H9 (cell line): ENCODE results near the gene PHYHIPL. TPM values are rescaled to one million over a fixed set of nuclear protein-coding genes. Genes with fewer than 3 reads are reported as not detected.

ENCODE experiments used
- DNase-seq: peaks from one replicate; pipeline ENCODE4 v3.0.0-alpha.2; 2017
- H2AFZ ChIP-seq: one replicate; pipeline ENCODE4 v1.6.1; 2013; ENCODE audit warnings: mild to moderate bottlenecking, low read length, control low read depth, moderate library complexity
- H2AK5ac ChIP-seq: 2 replicates; pipeline ENCODE4 v1.6.1; 2013; ENCODE audit warnings: low read length, control low read depth, mixed read lengths; ENCODE audit not compliant: insufficient read length
- H2BK120ac ChIP-seq: one replicate; pipeline ENCODE4 v1.6.1; 2013; ENCODE audit warnings: low read depth, mild to moderate bottlenecking, low read length, control low read depth, inconsistent platforms; ENCODE audit not compliant: poor library complexity, severe bottlenecking
- H2BK12ac ChIP-seq: 2 replicates; pipeline ENCODE4 v1.6.1; 2013; ENCODE audit warnings: low read length, control low read depth, mixed read lengths, low read depth; ENCODE audit not compliant: insufficient read length
- H2BK15ac ChIP-seq: 2 replicates; pipeline ENCODE4 v1.6.1; 2013; ENCODE audit warnings: low read depth, low read length, control low read depth
- H2BK20ac ChIP-seq: one replicate; pipeline ENCODE4 v1.6.1; 2013; ENCODE audit warnings: low read depth, mild to moderate bottlenecking, low read length, control low read depth, inconsistent platforms; ENCODE audit not compliant: poor library complexity, severe bottlenecking
- H2BK5ac ChIP-seq: 2 replicates; pipeline ENCODE4 v1.6.1; 2013; ENCODE audit warnings: low read length, control low read depth, mixed read lengths; ENCODE audit not compliant: insufficient read length
- H3K14ac ChIP-seq: 2 replicates; pipeline ENCODE4 v1.6.1; 2013; ENCODE audit warnings: low read length, control low read depth; ENCODE audit not compliant: insufficient read depth
- H3K18ac ChIP-seq: 2 replicates; pipeline ENCODE4 v1.6.1; 2013; ENCODE audit warnings: low read depth, mild to moderate bottlenecking, mixed read lengths, low read length, control low read depth; ENCODE audit not compliant: insufficient read length
- H3K23ac ChIP-seq: 2 replicates; pipeline ENCODE4 v1.6.1; 2013; ENCODE audit warnings: low read length, control low read depth, mixed read lengths, low read depth; ENCODE audit not compliant: insufficient read length
- H3K23me2 ChIP-seq: 2 replicates; pipeline ENCODE4 v1.6.1; 2013; ENCODE audit warnings: low read depth, mild to moderate bottlenecking, mixed read lengths, low read length, control low read depth; ENCODE audit not compliant: insufficient read length, poor library complexity, severe bottlenecking
- H3K27ac ChIP-seq: 2 replicates; pipeline ENCODE4 v1.5.1; 2013; ENCODE audit warnings: low read length, control low read depth, mixed read lengths, low read depth; ENCODE audit not compliant: insufficient read length
- H3K27me3 ChIP-seq: 2 replicates; pipeline ENCODE4 v1.6.1; 2013; ENCODE audit warnings: low read length, control low read depth, inconsistent platforms; ENCODE audit not compliant: insufficient read depth
- H3K4ac ChIP-seq: 2 replicates; pipeline ENCODE4 v1.6.1; 2013; ENCODE audit warnings: low read depth, mild to moderate bottlenecking, control low read depth, inconsistent platforms, low read length, moderate library complexity
- H3K4me1 ChIP-seq: 2 replicates; pipeline ENCODE4 v1.6.1; 2013; ENCODE audit warnings: low read length, control low read depth, inconsistent platforms; ENCODE audit not compliant: insufficient read depth
- H3K4me2 ChIP-seq: 2 replicates; pipeline ENCODE4 v1.6.1; 2013; ENCODE audit warnings: low read length, control low read depth, mixed read lengths; ENCODE audit not compliant: insufficient read length, insufficient read depth
- H3K56ac ChIP-seq: 2 replicates; pipeline ENCODE4 v1.6.1; 2013; ENCODE audit warnings: low read depth, mild to moderate bottlenecking, mixed read lengths, low read length, control low read depth; ENCODE audit not compliant: insufficient read length
- H3K79me1 ChIP-seq: 2 replicates; pipeline ENCODE4 v1.6.1; 2013; ENCODE audit warnings: low read depth, mild to moderate bottlenecking, moderate library complexity, low read length, control low read depth, inconsistent platforms; ENCODE audit not compliant: insufficient read depth, poor library complexity, severe bottlenecking
- H3K79me2 ChIP-seq: 2 replicates; pipeline ENCODE4 v1.6.1; 2013; ENCODE audit warnings: low read length, control low read depth, inconsistent platforms; ENCODE audit not compliant: insufficient read depth
- H3K9ac ChIP-seq: 2 replicates; pipeline ENCODE4 v1.6.1; 2013; ENCODE audit warnings: low read length, control low read depth, mixed read lengths; ENCODE audit not compliant: insufficient read length; ENCODE audit errors: extremely low read depth
- H3K9me3 ChIP-seq: one replicate; pipeline ENCODE4 v1.6.1; 2013; ENCODE audit warnings: low read depth, low read length, inconsistent platforms; ENCODE audit not compliant: control insufficient read depth
- H3T11ph ChIP-seq: one replicate; pipeline ENCODE4 v1.6.1; 2013; ENCODE audit warnings: mild to moderate bottlenecking, low read length, control low read depth, inconsistent platforms
- H4K20me1 ChIP-seq: one replicate; pipeline ENCODE4 v1.6.1; 2013; ENCODE audit not compliant: control insufficient read depth, insufficient read length, insufficient read depth
- H4K5ac ChIP-seq: 2 replicates; pipeline ENCODE4 v1.6.1; 2013; ENCODE audit warnings: low read depth, mild to moderate bottlenecking, mixed read lengths, low read length, control low read depth; ENCODE audit not compliant: insufficient read length
- H4K8ac ChIP-seq: replicated peaks from 2 replicates; pipeline ENCODE4 v1.6.1; 2013; ENCODE audit warnings: low read length, control low read depth, mixed read lengths, low read depth; ENCODE audit not compliant: insufficient read length
- H4K91ac ChIP-seq: 2 replicates; pipeline ENCODE4 v1.6.1; 2013; ENCODE audit warnings: low read depth, mild to moderate bottlenecking, moderate library complexity, mixed read lengths, low read length, control low read depth; ENCODE audit not compliant: insufficient read length
- H3K27ac Mint-ChIP-seq, 3 experiments: 2 replicates in 2 of 3; 3 replicates in 1 of 3; pipeline ENCODE4 v1.8.0; 2020 to 2021; ENCODE audit warnings: mixed read lengths in 3 of 3, mild to moderate bottlenecking in 1 of 3, moderate library complexity in 1 of 3
- H3K27me3 Mint-ChIP-seq: 2 replicates; pipeline ENCODE4 v1.8.0; 2021; ENCODE audit warnings: low read depth, mild to moderate bottlenecking, moderate library complexity, mixed read lengths
- H3K36me3 Mint-ChIP-seq, 3 experiments: 2 replicates in 2 of 3; 3 replicates in 1 of 3; pipeline ENCODE4 v1.8.0; 2020 to 2021; ENCODE audit warnings: low read depth in 3 of 3, mixed read lengths in 3 of 3; ENCODE audit not compliant: insufficient read depth in 1 of 3
- H3K4me1 Mint-ChIP-seq, 2 experiments: 2 replicates each; pipeline ENCODE4 v1.8.0; 2020; ENCODE audit warnings: mixed read lengths in 2 of 2
- H3K4me3 Mint-ChIP-seq, 2 experiments: 2 replicates in 1 of 2; 3 replicates in 1 of 2; pipeline ENCODE4 v1.8.0; 2020 to 2021; ENCODE audit warnings: mild to moderate bottlenecking in 2 of 2, mixed read lengths in 2 of 2, moderate library complexity in 1 of 2
- H3K9me3 Mint-ChIP-seq, 2 experiments: 2 replicates in 1 of 2; 3 replicates in 1 of 2; pipeline ENCODE4 v1.8.0; 2020; ENCODE audit warnings: mild to moderate bottlenecking in 2 of 2, mixed read lengths in 2 of 2, moderate library complexity in 1 of 2
- CTCF ChIP-seq: fragments of 200-600 bp; sonication (generic); conservative IDR thresholded peaks from 3 replicates; pipeline ENCODE4 v1.8.0; 2021; ENCODE audit warnings: antibody characterized with exemption, mild to moderate bottlenecking
- WGBS: extraction: QIAGEN DNeasy Blood & Tissue Kit; methylation state at CpG from one replicate; pipeline ENCODE4 v1.1.7; 2013; ENCODE audit warnings: missing lambda C conversion rate, low lambda C conversion rate, mixed read lengths; ENCODE audit not compliant: insufficient read length; ENCODE audit errors: extremely low coverage; 5-methylcytosine and 5-hydroxymethylcytosine counted together
- total RNA-seq: library from RNA; stranded (reverse); gene quantifications from 2 replicates; pipeline ENCODE4 v1.2.1, GENCODE V29; 2021

The PHYHIPL gene
- total RNA-seq, 1 experiment from 2014 or later = 0.44 TPM

GRCh38 chr10:59257224-59257623 lies 80.8 kb downstream of the PHYHIPL start:
- Histone ChIP-seq H3T11ph (no peak overlapping the region), H3K27ac (no peak overlapping the region), H4K8ac (no peak overlapping the region), H3K4me1 (no peaks in the 10 kb centered on the region), H3K79me2 (no peaks in the 10 kb centered on the region), H2AFZ (no peak overlapping the region), H3K18ac (no peak overlapping the region), H3K4me2 (no peak overlapping the region), H3K23ac (no peak overlapping the region), H4K5ac (no peak overlapping the region), H3K9ac (no peak overlapping the region), H3K56ac (no peak overlapping the region), H3K4ac (no peak overlapping the region), H3K23me2 (no peaks in the 10 kb centered on the region), H3K14ac (no peak overlapping the region), H3K9me3 (no peaks in the 10 kb centered on the region), H2BK12ac (no peak overlapping the region), H2BK5ac (no peak overlapping the region), H4K91ac (no peak overlapping the region), H2BK20ac (no peak overlapping the region), H2BK15ac (no peak overlapping the region), H4K20me1 (no peaks in the 10 kb centered on the region), H3K79me1 (no peaks in the 10 kb centered on the region), H2BK120ac (no peak overlapping the region), H2AK5ac (no peak overlapping the region), H3K27me3 (no peaks in the 10 kb centered on the region)
- Mint-ChIP-seq H3K27ac (no peak overlapping the region), H3K9me3 (no peaks in the 10 kb centered on the region), H3K27me3 (no peaks in the 10 kb centered on the region), H3K36me3 (no peaks in the 10 kb centered on the region), H3K4me1 (peaks cover 0 to 2% of the 10 kb centered on the region in 2 experiments; a peak in 1 of 4 replicates), H3K4me3 (no peak overlapping the region)
- DNase-seq = no peak
- no peak for TF ChIP-seq CTCF
- WGBS = no CpG with 5 or more reads among the region's 1 CpG
